Measurements from ENCODE around the gene RAB14.
A peak's percentile ranks its signal among the peaks of the same experiment; 100 is the strongest.

RAB14 gene

DNA sequence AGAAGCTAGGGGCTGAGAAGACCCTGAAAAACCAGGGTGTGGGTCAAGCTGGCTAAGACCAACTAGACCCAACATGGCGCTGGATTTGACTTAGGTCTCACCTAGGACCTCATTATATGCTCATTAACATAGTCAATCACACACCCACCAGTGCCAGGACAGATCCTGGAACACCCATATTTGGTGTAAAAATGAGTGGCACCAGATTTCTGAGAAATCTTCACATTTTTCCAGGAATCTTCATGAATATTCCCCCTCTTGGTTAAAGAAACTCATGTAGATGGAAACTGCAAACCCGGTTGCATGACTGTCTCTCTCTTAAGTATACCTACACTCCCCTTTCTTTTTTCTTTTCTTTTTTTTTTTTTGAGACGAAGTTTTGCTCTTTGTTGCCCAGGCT, 17.9 kb upstream of the RAB14 start:
- DNase-seq (ENCODE audit: low read depth), result no peak

DNA sequence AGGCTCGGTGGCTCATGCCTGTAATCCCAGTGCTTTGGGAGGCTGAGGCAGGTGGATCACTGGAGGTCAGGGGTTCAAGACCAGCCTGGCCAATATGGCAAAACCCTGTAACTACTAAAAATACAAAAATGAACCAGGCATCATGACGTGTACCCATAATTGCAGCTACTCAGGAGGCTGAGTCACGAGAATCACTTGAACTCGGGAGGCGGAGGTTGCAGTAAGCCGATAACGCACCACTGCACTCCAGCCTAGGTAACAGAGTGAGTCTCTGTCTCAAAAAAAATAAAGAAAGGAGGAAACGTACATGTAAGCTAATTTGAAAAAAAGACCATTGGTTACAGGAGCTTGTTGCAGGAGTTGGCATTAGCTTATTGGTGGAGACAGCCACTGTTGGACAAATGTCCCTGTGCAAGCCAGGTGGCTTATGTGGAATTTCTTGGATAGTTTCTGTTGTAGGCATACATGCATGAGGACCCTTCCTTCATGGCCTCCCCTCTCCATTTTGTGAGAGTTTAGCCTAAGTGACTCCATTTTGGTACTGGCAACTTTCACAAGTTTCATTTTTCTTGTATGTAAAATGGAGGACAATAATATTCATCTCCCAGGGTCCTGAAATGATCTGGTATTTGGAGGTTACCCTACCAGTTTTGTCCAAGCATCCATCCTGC, 16.8 kb upstream of the RAB14 start:
- DNase-seq (ENCODE audit: low read depth), result no peak

DNA sequence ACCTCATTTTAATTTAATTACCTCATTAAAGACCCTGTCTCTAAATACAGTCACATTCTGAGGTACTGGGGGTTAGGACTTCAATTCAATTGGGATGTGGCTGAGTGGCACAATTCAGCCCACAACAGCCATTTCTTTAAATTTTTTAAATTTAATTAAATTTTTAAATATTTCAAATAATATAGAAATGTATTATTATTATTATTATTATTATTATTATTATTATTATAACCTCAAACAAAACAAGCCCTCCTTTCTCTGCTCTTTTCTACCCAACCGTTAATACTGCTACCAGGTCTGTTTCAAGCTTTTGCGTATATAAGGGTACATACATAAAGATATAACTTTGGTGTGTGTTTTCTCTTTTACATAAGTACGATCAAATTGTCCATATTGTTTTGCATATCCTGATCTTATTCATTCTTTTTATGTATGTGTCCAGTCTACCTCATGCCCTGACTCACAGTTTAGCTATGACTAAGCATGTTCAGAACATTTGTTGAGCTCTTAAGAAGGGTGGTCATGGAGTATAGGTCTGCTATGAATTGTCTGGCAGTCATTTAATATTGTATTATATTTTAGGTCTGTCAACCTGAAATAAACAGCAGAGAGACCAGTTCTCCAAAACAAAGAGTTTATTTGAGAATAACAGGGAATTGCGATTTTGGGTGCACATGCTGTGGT, 16.1 kb upstream of the RAB14 start:
- DNase-seq (ENCODE audit: low read depth), result peak; percentile 50

DNA sequence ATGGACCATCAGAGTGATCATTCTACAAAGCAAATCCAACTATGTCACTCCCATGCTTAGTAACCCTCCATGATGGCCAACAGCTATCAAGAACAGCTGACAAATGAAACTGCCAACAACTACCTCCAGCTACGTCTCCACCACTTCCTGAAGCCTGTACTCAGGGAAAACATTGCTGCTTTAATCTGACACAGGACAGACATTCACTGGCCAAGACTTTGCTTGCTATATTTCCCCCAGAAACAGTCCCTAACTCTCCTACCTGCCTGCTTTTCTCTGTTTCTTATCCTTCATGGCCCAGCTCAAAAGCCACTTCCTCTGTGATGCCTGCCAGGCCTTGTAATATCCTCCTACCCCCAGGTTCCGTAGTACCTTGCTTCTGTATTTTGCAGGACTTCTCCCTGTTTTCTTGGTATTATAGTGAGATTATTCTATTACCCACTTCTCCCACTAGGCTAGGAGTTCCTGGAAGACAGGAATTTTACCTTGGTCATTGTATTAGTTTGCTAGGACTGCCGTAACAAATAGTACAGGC, 14.7 kb upstream of the RAB14 start:
- no peak for DNase-seq (ENCODE audit: low read depth)

DNA sequence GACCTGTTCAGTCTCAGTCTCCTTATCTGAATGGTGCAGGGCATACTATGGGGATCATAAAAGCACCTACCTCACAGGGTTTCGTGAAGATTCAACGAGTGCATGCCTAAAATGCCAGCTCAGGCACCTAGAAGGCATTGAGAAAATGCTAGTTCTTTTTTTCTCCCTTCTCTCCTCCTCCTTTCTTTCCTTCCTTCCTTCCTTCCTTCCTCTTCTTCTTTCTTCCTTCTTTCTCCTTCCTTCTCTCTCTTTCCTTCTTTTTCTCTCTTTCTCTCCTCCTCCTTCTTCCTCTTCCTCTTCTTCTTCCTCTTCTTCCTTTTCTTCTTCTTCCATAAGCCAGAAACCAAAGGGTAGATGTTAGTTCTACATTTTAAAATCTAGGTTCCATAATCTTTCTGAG, 12.3 kb upstream of the RAB14 start:
- no peak for DNase-seq (ENCODE audit: low read depth)

DNA sequence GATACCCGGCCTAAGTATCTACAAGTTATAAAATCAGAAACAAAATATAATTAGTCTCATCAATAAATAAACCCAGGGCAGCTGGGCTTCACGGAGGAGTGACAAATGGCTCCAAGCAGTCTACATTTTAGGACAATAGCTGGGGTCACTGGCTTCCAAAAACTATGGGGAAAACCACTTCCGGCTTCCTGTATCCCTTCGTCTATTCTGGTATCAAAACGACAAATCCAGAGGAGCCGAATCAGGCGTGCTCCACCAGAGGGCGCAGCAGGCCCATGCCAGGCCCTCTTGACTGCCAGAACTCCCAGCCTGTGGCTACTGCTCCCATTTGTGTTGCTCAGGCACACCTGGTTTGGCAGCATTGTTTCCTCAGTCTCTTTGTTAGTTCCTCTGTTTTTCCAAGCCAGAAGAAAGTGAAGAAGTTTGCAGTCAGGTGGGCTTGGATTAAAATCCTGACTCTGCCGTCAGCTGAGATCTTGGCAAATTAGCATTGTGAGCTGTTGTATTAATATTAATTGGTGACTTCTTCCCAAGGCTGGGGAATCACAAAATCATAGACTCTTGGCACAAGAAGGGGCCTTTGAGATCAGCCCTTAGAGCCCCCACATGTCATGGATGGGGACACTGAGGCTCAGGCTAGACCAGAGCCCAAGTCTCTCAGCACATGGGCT, 11.6 kb upstream of the RAB14 start:
- DNase-seq (ENCODE audit: low read depth), result peak; percentile 57

DNA sequence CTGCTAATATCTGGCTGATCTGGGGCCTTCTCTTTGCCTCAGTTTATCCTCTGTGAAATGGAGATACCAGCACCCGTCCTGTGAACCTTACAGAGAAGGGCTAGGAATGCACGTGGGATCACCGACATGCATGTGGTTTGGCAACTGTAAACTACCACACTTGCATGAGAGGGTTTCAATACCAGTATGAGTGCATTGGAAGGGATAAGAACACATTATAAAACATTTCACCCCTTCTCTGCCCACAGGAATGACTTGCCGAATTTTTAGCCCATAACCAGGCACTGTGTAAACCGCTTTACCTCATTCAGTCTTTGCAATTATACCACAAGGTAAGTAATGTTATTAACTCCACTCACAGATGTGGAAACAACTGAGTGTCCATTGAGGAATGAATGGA, 8.9 kb upstream of the RAB14 start:
- no peak for DNase-seq (ENCODE audit: low read depth)

DNA sequence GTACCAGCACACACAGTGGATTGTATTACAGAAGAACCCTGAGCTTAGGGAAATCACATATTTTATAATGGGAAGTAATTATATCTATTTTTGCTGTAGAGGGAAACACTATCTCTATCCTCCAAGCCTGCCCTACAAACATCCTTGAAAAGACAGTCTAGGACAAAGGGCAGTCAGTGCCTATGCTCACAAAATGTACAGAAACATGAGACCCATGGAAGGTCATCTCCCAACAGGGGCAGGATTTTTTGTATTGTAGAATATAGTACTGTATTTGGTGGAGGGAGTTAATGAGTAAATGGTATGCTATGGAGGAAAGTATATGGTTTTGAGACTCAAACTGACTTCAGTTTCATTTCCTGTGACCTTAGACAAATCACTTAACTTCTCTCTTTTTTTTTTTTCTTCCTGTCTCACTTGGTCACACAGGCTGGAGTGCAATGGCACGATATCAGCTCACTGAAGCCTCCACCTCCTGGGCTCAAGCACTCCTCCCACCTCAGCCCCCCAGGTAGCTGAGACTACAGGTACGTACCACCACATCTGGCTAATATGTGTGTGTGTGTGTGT, 5.8 kb upstream of the RAB14 start:
- DNase-seq (ENCODE audit: low read depth), result no peak

DNA sequence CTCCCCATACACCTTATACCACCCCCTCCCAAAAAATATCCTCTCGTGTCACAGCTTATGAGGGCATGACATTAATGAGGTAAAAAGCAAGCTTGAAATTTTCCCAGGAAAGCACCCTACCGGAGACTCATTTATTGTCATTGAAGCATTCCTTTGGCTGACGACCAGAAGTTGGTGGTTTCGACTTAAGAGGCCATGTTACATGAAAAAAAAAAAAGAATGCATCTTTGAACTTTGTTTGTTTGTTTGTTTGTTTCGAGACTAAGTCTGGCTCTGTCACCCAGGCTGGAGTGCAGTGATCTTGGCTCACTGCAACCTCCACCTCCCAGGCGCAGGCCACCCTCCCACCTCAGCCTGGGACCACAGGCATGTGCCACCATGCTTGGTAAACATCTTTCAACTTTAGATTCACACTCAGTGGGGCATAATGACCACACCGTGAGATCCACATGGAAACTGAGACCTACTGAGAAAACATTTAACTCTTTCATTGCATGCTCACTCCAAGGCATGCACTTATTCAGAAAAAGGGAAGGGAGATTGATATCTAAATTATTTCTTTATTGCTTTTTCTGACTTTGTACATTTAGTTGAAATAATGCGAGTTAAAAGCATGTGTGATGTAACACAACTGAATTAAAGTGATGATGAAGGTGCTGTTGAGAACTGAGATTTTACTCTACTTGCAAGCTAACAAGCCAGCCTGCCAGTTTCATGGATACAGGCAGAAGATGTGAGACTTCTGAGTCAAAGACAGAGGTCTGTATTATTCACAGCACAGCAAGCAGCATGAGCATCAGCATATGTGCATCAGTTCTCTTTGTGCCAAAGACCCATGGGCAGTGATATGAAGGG, 5.1 kb upstream of the RAB14 start:
- DNase-seq (ENCODE audit: low read depth), result no peak

DNA sequence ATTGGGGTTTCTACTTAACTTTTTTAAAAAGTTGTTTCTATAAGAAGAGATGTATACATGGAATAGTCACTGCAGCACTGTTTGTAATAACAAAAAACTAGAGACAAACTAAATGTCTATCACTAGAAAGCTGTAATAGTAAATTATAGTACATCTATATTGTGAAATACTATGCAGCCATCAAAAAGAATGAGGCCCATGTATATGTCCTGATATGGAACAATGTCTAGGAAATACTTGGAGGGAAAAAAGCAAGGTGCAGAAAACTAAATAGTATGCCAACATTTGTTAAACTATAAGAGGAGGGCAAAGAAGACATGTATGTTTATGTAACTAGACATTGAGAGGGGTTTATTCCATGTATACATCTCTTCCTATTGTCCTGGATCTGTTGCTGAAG, 2.9 kb upstream of the RAB14 start:
- no peak for DNase-seq (ENCODE audit: low read depth)

DNA sequence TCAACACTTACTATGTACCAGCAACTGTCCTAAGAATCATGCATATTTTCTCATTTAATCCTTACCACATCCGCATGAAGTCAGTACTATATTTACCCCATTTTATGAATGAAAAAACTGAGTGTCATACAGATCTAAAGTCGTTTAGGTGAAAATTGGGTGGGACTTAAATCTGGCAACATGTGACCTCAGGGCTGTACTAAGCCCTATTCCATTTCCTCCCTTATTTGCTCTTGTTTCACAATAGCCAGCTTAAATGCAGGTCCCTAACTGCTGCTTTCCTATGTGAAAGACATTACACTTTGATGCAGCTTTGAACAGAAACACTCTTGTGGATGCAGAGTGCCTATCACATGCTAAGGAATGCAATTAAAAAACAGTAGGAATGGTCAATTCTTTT, 2.5 kb upstream of the RAB14 start:
- no peak for DNase-seq (ENCODE audit: low read depth)

DNA sequence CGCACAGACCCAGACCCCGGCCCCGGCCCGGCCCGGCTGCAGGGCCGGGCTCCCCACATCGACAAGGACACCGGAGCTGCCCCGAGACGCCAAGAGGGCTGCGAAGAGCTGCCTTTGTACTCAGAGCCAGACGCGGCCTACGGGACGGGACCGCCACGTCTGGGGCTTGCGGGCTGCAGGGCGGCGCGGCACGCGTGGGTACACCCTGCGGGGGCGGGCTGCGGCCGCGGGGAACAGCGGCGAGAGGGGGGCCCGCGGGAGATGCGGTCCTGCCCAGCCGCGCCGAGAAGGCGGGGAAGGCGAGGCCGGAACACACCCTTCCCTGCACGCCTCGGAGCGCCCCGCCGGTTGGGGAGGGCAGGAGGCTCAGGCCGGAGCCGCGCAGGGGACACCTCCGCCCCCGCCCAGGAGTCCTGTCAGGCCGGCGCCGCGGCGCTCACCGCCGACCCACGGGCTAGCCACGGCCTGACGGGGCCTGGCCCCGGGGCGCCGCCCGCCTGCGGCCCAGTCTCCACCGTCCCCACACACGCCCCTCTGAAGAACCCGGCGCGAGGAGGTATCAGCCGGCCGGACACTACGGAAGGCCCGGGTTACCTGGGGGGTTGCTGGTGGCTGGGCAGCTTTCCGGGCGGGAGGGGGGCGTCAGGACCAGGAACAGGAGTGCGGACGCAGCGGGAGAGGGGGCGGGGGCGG, 478 bp downstream of the RAB14 start:
- DNase-seq (ENCODE audit: low read depth), result no peak

DNA sequence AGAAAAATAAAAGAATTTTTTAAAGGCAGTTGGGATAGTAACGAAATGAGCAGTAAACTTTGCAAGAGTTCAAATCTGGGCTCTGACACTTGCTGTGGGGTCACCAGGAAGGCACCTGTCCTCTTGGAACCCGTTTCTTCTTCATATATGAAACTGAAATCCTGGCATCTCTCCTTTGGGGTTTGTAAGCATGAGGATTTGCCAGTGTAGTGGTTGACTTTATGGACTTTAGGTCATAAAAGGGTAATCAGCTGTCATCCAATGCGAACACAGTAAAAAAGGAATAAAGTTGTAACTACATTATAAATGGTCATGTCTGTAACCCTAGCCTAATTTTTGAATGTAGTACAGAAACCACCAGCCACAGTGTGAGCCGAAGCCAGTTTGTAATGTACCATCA, 1.3 kb downstream of the RAB14 start:
- DNase-seq (ENCODE audit: low read depth), result no peak

DNA sequence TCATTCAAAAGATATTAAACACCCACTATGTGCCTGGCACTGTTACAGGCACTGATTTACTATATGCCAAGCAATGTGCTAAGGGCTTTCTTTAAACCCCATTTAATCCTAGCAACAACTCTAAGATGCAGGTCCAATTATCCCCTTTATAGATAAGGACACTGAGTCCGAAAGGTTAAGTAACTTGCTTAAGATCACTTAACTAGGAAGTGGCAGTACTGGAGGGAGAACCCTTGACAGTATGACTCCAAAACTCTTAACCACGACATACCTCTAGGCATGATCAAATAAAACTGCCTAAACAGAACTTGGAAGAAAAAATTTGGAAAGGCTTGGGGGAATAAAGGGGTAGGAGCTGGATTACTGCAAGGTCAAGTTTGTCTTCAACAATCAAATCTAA, 1.7 kb downstream of the RAB14 start:
- no peak for DNase-seq (ENCODE audit: low read depth)

DNA sequence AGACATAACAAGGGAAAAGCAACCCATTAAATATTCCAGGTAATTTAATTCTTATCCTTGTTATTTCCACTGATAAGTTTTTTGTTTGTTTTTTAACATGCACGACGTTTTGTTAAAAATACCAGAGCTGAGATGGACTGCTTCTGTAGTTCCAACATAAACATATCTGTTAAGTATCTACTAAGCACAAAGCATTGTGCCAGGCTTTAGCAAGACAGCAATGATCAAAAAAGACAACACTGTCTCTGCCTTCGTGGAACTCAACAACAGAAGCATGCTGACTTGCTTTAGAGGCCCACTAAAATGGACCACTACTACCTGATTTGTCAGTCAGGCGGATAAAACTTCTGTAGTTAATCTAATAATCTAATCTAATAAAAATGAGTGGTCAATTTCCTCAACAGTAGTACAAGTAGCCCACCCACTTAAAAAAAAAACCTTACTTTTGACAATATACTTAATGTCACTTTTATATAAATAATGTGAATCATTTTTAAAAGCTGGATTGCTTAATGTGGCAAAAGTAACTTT, 3.1 kb downstream of the RAB14 start:
- DNase-seq (ENCODE audit: low read depth), result no peak

DNA sequence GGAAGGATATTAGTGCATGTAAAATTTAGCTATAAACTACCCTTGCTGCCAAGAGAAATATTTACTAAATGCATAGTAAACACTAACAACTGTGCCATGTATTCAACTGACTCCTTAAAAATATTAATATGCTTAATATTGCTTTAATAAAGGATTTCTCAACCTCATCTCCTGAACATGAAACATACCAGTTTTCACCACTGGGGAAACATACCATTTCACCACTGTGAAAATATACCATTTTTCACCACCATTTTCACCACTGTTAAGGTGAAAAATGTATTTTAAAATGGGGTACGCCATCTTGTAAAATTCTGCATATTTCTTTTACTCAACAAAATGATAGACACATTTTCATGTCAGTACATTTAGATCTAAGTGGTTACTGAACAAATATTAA, 4.5 kb downstream of the RAB14 start:
- no peak for DNase-seq (ENCODE audit: low read depth)

DNA sequence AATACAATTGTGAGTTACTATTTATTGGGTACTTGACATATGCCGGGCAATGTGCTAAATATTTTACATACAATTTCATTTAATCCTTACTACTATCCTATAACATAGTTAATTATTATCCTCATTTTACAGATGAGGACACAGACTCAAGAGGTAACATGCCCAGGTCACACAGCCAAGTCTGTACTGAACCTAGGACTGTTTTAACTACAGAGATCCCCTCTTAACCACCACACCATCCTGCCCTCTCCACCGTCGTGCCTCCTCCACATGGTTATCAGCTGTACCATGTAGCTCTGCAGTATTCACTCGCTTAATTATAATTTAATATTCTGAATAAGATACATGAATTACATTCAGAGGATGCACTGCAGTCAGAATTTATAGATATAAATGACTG, 5.3 kb downstream of the RAB14 start:
- DNase-seq (ENCODE audit: low read depth), result no peak

DNA sequence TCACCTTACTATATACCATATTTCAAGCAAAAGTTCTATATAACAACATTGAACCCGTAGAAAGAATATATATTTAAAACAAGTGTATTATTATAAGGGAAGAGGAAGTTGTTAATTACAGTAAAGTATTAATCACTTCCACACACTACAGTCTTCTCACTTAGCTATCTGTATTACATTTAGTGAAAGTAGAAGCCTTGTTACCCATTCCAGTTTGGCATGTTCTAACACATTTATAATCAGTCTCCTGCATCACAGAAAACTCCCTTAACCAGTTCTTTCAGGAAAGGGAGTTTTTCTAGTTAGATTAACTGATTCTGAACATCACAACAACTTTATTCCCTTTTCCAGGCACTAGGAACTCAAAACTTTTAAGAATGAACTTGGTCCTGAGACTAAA, 6.9 kb downstream of the RAB14 start:
- no peak for DNase-seq (ENCODE audit: low read depth)

DNA sequence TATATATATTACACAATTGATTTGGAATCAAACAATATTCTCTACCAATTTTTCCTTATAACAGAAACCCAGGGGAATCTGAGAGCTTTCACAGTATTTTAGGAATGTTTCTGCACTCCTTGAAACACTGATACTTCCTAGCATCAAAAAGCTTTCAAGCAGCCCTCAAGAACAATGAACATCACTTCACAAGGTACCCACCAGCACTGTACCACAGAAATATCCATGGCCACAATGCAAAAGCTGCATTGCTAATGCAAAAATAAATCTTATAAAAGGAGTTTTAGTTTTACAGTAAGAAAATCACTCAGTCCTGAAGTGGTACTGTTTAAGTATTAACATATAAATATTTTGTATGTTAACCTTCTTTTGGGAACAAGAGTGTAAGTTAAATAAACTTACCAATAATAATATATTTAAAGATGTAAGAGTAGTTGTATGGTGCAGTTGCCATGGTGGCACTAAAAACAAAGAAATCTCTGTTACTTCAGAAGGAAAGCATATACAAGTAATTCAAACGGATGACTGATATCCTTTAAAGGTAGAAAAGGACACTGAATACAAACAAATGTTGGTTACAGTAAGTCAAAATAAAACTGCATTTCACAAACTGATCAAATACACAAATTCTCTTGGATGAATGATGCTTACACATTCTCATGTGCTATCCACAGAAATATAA, 8.6 kb downstream of the RAB14 start:
- DNase-seq (ENCODE audit: low read depth), result no peak

DNA sequence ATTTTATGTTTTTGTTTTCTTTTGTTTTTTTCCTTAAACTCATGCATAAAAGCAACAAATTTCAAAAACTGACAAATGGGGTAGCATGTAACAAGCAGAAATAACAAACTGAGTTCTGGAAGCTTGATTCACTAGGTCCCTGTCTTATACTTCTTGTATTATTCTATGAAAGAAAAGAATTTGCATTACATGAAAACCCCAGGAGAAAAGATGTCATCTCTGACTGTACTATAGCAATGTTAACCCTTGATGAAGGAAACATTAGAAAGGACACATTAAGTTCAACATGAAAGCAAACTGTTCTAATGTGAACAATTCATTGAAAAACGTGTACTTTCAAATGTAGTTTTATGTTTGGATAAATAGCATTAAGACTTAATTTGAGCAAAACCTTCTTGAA, 9.2 kb downstream of the RAB14 start:
- DNase-seq (ENCODE audit: low read depth), result no peak

DNA sequence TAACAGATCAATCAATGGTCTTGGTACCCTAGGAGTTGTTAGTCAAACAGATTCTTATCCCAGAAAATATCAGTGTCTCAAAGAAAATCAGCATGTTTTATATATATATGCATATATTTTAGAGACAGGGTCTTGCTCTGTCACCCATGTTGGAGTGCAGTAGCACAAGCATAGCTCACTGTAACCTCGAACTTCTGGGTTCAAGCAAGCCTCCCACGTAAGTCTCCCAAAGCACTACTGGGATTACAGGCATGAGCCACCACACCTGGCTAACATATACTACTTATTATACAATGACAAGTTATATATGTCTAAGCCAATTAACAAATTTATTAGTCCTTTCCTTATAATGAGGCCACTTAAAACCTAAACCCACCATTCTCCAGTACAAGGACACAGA, 10.4 kb downstream of the RAB14 start:
- no peak for DNase-seq (ENCODE audit: low read depth)

All from non-pigmented ciliary epithelial cell (primary cell).